CD4-positive, alpha-beta memory T cell (primary cell): ENCODE results near the gene COL18A1. TPM values are rescaled to one million over a fixed set of nuclear protein-coding genes. Genes with fewer than 3 reads are reported as not detected.

Source experiments
- CTCF ChIA-PET: fragments of 350-600 bp; sonication (Branson Sonifier 250); formaldehyde crosslinking; loops from one replicate; lab custom pipeline; 2021; ENCODE audit warnings: inconsistent platforms; ENCODE audit not compliant: partially characterized antibody; lab: Charles Lee
- POLR2A ChIA-PET: fragments of 350-600 bp; sonication (Branson Sonifier 250); formaldehyde crosslinking; loops from one replicate; lab custom pipeline; 2021; ENCODE audit not compliant: partially characterized antibody; lab: Charles Lee
- DNase-seq, 5 donors: peaks; one replicate each; pipeline versions ENCODE4 v3.0.0 to v3.0.0-alpha.2; 2020 to 2022; ENCODE audit warnings: mixed read lengths in 1 of 5
- H3K27ac ChIP-seq: one replicate; pipeline ENCODE4 v1.7.0; 2013; ENCODE audit warnings: low read depth, low read length
- H3K27me3 ChIP-seq: 2 replicates; pipeline ENCODE4 v1.7.0; 2013; ENCODE audit warnings: mild to moderate bottlenecking, low read length, moderate library complexity; ENCODE audit not compliant: insufficient read depth
- H3K36me3 ChIP-seq: 2 replicates; pipeline ENCODE4 v1.7.0; 2013; ENCODE audit warnings: mild to moderate bottlenecking, low read length, moderate library complexity; ENCODE audit not compliant: insufficient read depth
- H3K4me1 ChIP-seq: 2 replicates; pipeline ENCODE4 v1.7.0; 2013; ENCODE audit warnings: mild to moderate bottlenecking, low read length, moderate library complexity; ENCODE audit not compliant: insufficient read depth
- H3K4me3 ChIP-seq, 2 donors: one replicate each; pipeline ENCODE4 v1.7.0; 2013; ENCODE audit warnings: low read length in 2 of 2, mild to moderate bottlenecking in 1 of 2
- H3K9me3 ChIP-seq, 2 donors: one replicate each; pipeline ENCODE4 v1.7.0; 2013; ENCODE audit warnings: low read length in 2 of 2, control low read depth in 1 of 2; ENCODE audit not compliant: control insufficient read depth in 1 of 2
- H3K27ac Mint-ChIP-seq, 7 donors: one replicate each; pipeline ENCODE4 v1.8.0; 2020 to 2021; ENCODE audit warnings: mixed read lengths in 7 of 7, mild to moderate bottlenecking in 6 of 7, inconsistent platforms in 3 of 7, moderate library complexity in 3 of 7
- H3K27me3 Mint-ChIP-seq, 2 donors: one replicate each; pipeline ENCODE4 v1.8.0; 2020 to 2021; ENCODE audit warnings: mixed read lengths in 2 of 2
- H3K36me3 Mint-ChIP-seq, 2 donors: one replicate each; pipeline ENCODE4 v1.8.0; 2020 to 2021; ENCODE audit warnings: mixed read lengths in 2 of 2, inconsistent platforms in 1 of 2, mild to moderate bottlenecking in 1 of 2
- H3K4me1 Mint-ChIP-seq, 4 donors: one replicate each; pipeline ENCODE4 v1.8.0; 2020 to 2021; ENCODE audit warnings: mixed read lengths in 4 of 4, mild to moderate bottlenecking in 1 of 4
- H3K4me3 Mint-ChIP-seq, 8 donors: one replicate each; pipeline ENCODE4 v1.8.0; 2020 to 2021; ENCODE audit warnings: mixed read lengths in 8 of 8, mild to moderate bottlenecking in 7 of 8, moderate library complexity in 6 of 8, inconsistent platforms in 3 of 8
- H3K9me3 Mint-ChIP-seq, 8 donors: one replicate each; pipeline ENCODE4 v1.8.0; 2020 to 2021; ENCODE audit warnings: mixed read lengths in 8 of 8, mild to moderate bottlenecking in 5 of 8, inconsistent platforms in 3 of 8, moderate library complexity in 1 of 8
- intact Hi-C: fragments of 100-400 bp; cut with micrococcal nuclease; formaldehyde crosslinking; loops from one replicate; pipeline ENCODE4 v1.15.1; 2023
- polyA plus RNA-seq, 2 donors: library from polyadenylated mRNA; unstranded; fragments of 300-500 nt; fragmentation: Illumina TruSeq; gene quantifications; one replicate each; pipeline ENCODE4 v1.2.3, GENCODE V29; 2021
- total RNA-seq, 2 experiments: library from RNA; stranded (reverse); gene quantifications; one replicate each; pipeline ENCODE4 v1.2.3, GENCODE V29; 2021

Gene COL18A1
- total and polyA plus RNA-seq, 4 experiments from 2014 or later = 0.43 to 4.5 (median 3.8) TPM

GRCh38 chr21:45492765-45493164 lies 87.8 kb downstream of the COL18A1 start:
- H3K27ac ChIP-seq = no peak overlapping the region
- Mint-ChIP-seq H3K9me3 (no peaks in the 10 kb centered on the region), H3K4me3 (no peak overlapping the region), H3K4me1 (no peaks in the 10 kb centered on the region), H3K27me3 (no peaks in the 10 kb centered on the region), H3K27ac (no peak overlapping the region), H3K36me3 (no peaks in the 10 kb centered on the region)
- CTCF ChIA-PET = no interaction called here
- POLR2A ChIA-PET = no interaction called here
- no peaks in the 10 kb centered on the region for H3K4me1 ChIP-seq
- H3K36me3 ChIP-seq = no peaks in the 10 kb centered on the region
- intact Hi-C loops = no loop called here
- no peaks in the 10 kb centered on the region for H3K9me3 ChIP-seq
- no peak for DNase-seq
- H3K27me3 ChIP-seq = no peaks in the 10 kb centered on the region
- H3K4me3 ChIP-seq = no peak overlapping the region

- H3K36me3 Mint-ChIP-seq = no peaks in the 10 kb centered on the region
- intact Hi-C loops = no loop called here
- no peaks in the 10 kb centered on the region for H3K9me3 Mint-ChIP-seq
Measured at GRCh38 chr21:45493401-45494001, 88.5 kb downstream of the COL18A1 start.

GRCh38 chr21:45494135-45494850 lies 89.3 kb downstream of the COL18A1 start:
- intact Hi-C loops = no loop called here
- H3K27me3 Mint-ChIP-seq = no peaks in the 10 kb centered on the region
- Histone ChIP-seq H3K36me3 (no peaks in the 10 kb centered on the region), H3K4me3 (no peak overlapping the region), H3K27ac (no peak overlapping the region), H3K4me1 (no peaks in the 10 kb centered on the region), H3K27me3 (no peaks in the 10 kb centered on the region), H3K9me3 (no peaks in the 10 kb centered on the region)
- ChIA-PET POLR2A (no interaction called here), CTCF (no interaction called here)
- H3K9me3 Mint-ChIP-seq = no peaks in the 10 kb centered on the region
- peaks cover 0 to 3% (median 0%) of the 10 kb centered on the region in 4 donors for H3K4me1 Mint-ChIP-seq
- no peak for DNase-seq
- no peak overlapping the region for H3K4me3 Mint-ChIP-seq
- no peak overlapping the region for H3K27ac Mint-ChIP-seq
- no peaks in the 10 kb centered on the region for H3K36me3 Mint-ChIP-seq

More at GRCh38 chr21:45493401-45494001, 88.5 kb downstream of the COL18A1 start:
- Mint-ChIP-seq H3K4me1 (no peaks in the 10 kb centered on the region), H3K27me3 (no peaks in the 10 kb centered on the region), H3K4me3 (no peak overlapping the region), H3K27ac (no peak overlapping the region)
- Histone ChIP-seq H3K27ac (no peak overlapping the region), H3K9me3 (no peaks in the 10 kb centered on the region), H3K36me3 (no peaks in the 10 kb centered on the region), H3K27me3 (no peaks in the 10 kb centered on the region), H3K4me1 (no peaks in the 10 kb centered on the region), H3K4me3 (no peak overlapping the region)
- no peak for DNase-seq
- ChIA-PET POLR2A (no interaction called here), CTCF (no interaction called here)

- no peaks in the 10 kb centered on the region for H3K36me3 ChIP-seq
- POLR2A ChIA-PET = no interaction called here
Measured at GRCh38 chr21:45494851-45495680, 90.1 kb downstream of the COL18A1 start.

GRCh38 chr21:45496151-45496967 lies 91.4 kb downstream of the COL18A1 start:
- no peak overlapping the region for H3K4me3 Mint-ChIP-seq
- intact Hi-C loops = no loop called here
- peaks cover 0 to 4% (median 3%) of the 10 kb centered on the region in 4 donors for H3K4me1 Mint-ChIP-seq
- no peak for DNase-seq
- no peaks in the 10 kb centered on the region for H3K36me3 Mint-ChIP-seq
- H3K9me3 ChIP-seq = no peaks in the 10 kb centered on the region
- ChIA-PET CTCF (no interaction called here), POLR2A (no interaction called here)
- no peaks in the 10 kb centered on the region for H3K36me3 ChIP-seq
- H3K9me3 Mint-ChIP-seq = no peaks in the 10 kb centered on the region
- H3K27me3 Mint-ChIP-seq = no peaks in the 10 kb centered on the region
- H3K27ac Mint-ChIP-seq = no peak overlapping the region
- no peaks in the 10 kb centered on the region for H3K27me3 ChIP-seq
- H3K27ac ChIP-seq = no peak overlapping the region
- no peaks in the 10 kb centered on the region for H3K4me1 ChIP-seq
- H3K4me3 ChIP-seq = no peak overlapping the region

More at GRCh38 chr21:45494851-45495680, 90.1 kb downstream of the COL18A1 start:
- CTCF ChIA-PET = no interaction called here
- Mint-ChIP-seq H3K9me3 (no peaks in the 10 kb centered on the region), H3K27me3 (no peaks in the 10 kb centered on the region), H3K36me3 (no peaks in the 10 kb centered on the region), H3K4me3 (no peak overlapping the region), H3K27ac (no peak overlapping the region), H3K4me1 (peaks cover 0 to 4% (median 3%) of the 10 kb centered on the region in 4 donors)
- DNase-seq = no peak
- H3K27ac ChIP-seq = no peak overlapping the region
- H3K4me3 ChIP-seq = no peak overlapping the region
- intact Hi-C loops = no loop called here
- H3K27me3 ChIP-seq = no peaks in the 10 kb centered on the region
- H3K4me1 ChIP-seq = no peaks in the 10 kb centered on the region
- H3K9me3 ChIP-seq = no peaks in the 10 kb centered on the region

- Histone ChIP-seq H3K9me3 (no peaks in the 10 kb centered on the region), H3K4me3 (no peak overlapping the region), H3K36me3 (no peaks in the 10 kb centered on the region), H3K4me1 (no peaks in the 10 kb centered on the region), H3K27ac (no peak overlapping the region), H3K27me3 (no peaks in the 10 kb centered on the region)
- H3K4me3 Mint-ChIP-seq = no peak overlapping the region
- no peaks in the 10 kb centered on the region for H3K9me3 Mint-ChIP-seq
- intact Hi-C loops = no loop called here
- DNase-seq = no peak
- CTCF ChIA-PET = no interaction called here
- POLR2A ChIA-PET = no interaction called here
- H3K36me3 Mint-ChIP-seq = no peaks in the 10 kb centered on the region
- peaks cover 0 to 4% (median 3%) of the 10 kb centered on the region in 4 donors for H3K4me1 Mint-ChIP-seq
- H3K27me3 Mint-ChIP-seq = no peaks in the 10 kb centered on the region
- no peak overlapping the region for H3K27ac Mint-ChIP-seq
Measured at GRCh38 chr21:45496968-45497845, 92.2 kb downstream of the COL18A1 start.
